ENCODE data around the gene PIGB. TPM values are rescaled to one million over a fixed set of nuclear protein-coding genes. Genes with fewer than 3 reads are reported as not detected.
"Not testable (repeated sequence)": the region's sequence is repeated elsewhere in the genome, so short reads cannot be mapped to it uniquely, and the experiment has no call there.

Gene PIGB
- total RNA-seq, 1 donor from 2014 or later, result 6.5 TPM

GRCh38 chr15:55297315-55297714 is 21.7 kb upstream of the PIGB start:
- DNase-seq (ENCODE audit: low read depth in 2 of 2), result no peak

- DNase-seq (ENCODE audit: low read depth in 2 of 2), result not testable (repeated sequence)
These were observed 16.2 kb upstream of the PIGB start for GRCh38 chr15:55302801-55303200.

GRCh38 chr15:55319537-55320237 is 665 bp downstream of the PIGB start:
- DNase-seq (ENCODE audit: low read depth in 2 of 2), result peak in 1 of 2 donors; percentile 2

GRCh38 chr15:55320238-55320550 is 1.2 kb downstream of the PIGB start:
- DNase-seq (ENCODE audit: low read depth in 2 of 2), result no peak

- DNase-seq (ENCODE audit: low read depth in 2 of 2), result no peak
These were observed 1.9 kb downstream of the PIGB start for GRCh38 chr15:55320963-55321362.

- DNase-seq (ENCODE audit: low read depth in 2 of 2), result no peak
These were observed 3.4 kb downstream of the PIGB start for GRCh38 chr15:55322467-55322866.

- DNase-seq (ENCODE audit: low read depth in 2 of 2), result no peak
These were observed 8.4 kb downstream of the PIGB start for GRCh38 chr15:55327387-55327786.

- DNase-seq (ENCODE audit: low read depth in 2 of 2), result no peak
These were observed 15.3 kb downstream of the PIGB start for GRCh38 chr15:55334371-55334770.

GRCh38 chr15:55334997-55335396 is 16.0 kb downstream of the PIGB start:
- no peak for DNase-seq (ENCODE audit: low read depth in 2 of 2)

- DNase-seq (ENCODE audit: low read depth in 2 of 2), result no peak
These were observed 18.1 kb downstream of the PIGB start for GRCh38 chr15:55337160-55337559.

GRCh38 chr15:55343168-55343567 is 24.1 kb downstream of the PIGB start:
- DNase-seq (ENCODE audit: low read depth in 2 of 2), result no peak

GRCh38 chr15:55344206-55344605 is 25.2 kb downstream of the PIGB start:
- DNase-seq (ENCODE audit: low read depth in 2 of 2), result no peak

GRCh38 chr15:55348281-55348778 is 29.3 kb downstream of the PIGB start:
- DNase-seq (ENCODE audit: low read depth in 2 of 2), result no peak

- no peak for DNase-seq (ENCODE audit: low read depth in 2 of 2)
These were observed 30.3 kb downstream of the PIGB start for GRCh38 chr15:55349282-55349681.

GRCh38 chr15:55353025-55353424 is 34.0 kb downstream of the PIGB start:
- no peak for DNase-seq (ENCODE audit: low read depth in 2 of 2)

GRCh38 chr15:55356985-55357585 is 38.1 kb downstream of the PIGB start:
- DNase-seq (ENCODE audit: low read depth in 2 of 2), result no peak

GRCh38 chr15:55357774-55358173 is 38.8 kb downstream of the PIGB start:
- peak in 1 of 2 donors; percentile 56 for DNase-seq (ENCODE audit: low read depth in 2 of 2)

GRCh38 chr15:55358471-55358870 is 39.4 kb downstream of the PIGB start:
- DNase-seq (ENCODE audit: low read depth in 2 of 2), result no peak

- DNase-seq (ENCODE audit: low read depth in 2 of 2), result peak in 1 of 2 donors; percentile 50
These were observed 41.2 kb downstream of the PIGB start for GRCh38 chr15:55360256-55360655.

- no peak for DNase-seq (ENCODE audit: low read depth in 2 of 2)
These were observed 42.0 kb downstream of the PIGB start for GRCh38 chr15:55361048-55361447.

GRCh38 chr15:55362641-55363040 is 43.6 kb downstream of the PIGB start:
- DNase-seq (ENCODE audit: low read depth in 2 of 2), result no peak

- no peak for DNase-seq (ENCODE audit: low read depth in 2 of 2)
These were observed 48.0 kb downstream of the PIGB start for GRCh38 chr15:55366981-55367380.

- DNase-seq (ENCODE audit: low read depth in 2 of 2), result peak; percentile 36 to 43
These were observed 53.8 kb downstream of the PIGB start for GRCh38 chr15:55372701-55373440.

Data from lung microvascular endothelial cell (primary cell).